ENCODE results near the gene OBP2A. TPM values are rescaled to one million over a fixed set of nuclear protein-coding genes. Genes with fewer than 3 reads are reported as not detected.

OBP2A gene
- total RNA-seq, 4 donors from 2014 or later, result not detected

- TF ChIP-seq, protein P1, sequence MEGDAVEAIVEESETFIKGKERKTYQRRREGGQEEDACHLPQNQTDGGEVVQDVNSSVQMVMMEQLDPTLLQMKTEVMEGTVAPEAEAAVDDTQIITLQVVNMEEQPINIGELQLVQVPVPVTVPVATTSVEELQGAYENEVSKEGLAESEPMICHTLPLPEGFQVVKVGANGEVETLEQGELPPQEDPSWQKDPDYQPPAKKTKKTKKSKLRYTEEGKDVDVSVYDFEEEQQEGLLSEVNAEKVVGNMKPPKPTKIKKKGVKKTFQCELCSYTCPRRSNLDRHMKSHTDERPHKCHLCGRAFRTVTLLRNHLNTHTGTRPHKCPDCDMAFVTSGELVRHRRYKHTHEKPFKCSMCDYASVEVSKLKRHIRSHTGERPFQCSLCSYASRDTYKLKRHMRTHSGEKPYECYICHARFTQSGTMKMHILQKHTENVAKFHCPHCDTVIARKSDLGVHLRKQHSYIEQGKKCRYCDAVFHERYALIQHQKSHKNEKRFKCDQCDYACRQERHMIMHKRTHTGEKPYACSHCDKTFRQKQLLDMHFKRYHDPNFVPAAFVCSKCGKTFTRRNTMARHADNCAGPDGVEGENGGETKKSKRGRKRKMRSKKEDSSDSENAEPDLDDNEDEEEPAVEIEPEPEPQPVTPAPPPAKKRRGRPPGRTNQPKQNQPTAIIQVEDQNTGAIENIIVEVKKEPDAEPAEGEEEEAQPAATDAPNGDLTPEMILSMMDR (IDR thresholded peaks at IDR 0.05), result no peak
- DNase-seq (ENCODE audit: low spot score), result no peak
- no peak for ATAC-seq (ENCODE audit: low FRiP score)
Measured at GRCh38 chr9:135596211-135596610, 50.3 kb downstream of the OBP2A start.

Other genes starting within 250 kb of the OBP2A start
- 10 to 100 TPM in 3 of 4 donors, 1 to 10 TPM in 1; 7.3 to 11.3 (median 10.9) TPM for gene PPP1R26, start 66.3 kb upstream of the OBP2A start, total RNA-seq
- gene MRPS2, start 45.4 kb upstream of the OBP2A start, total RNA-seq, result 10 to 100 TPM; 23.5 to 46.8 (median 34.9) TPM
- not detected for gene LCN1, start 24.7 kb upstream of the OBP2A start, total RNA-seq
- gene PAEP, start 15.6 kb downstream of the OBP2A start, total RNA-seq, result not detected
- not detected for gene GLT6D1, start 93.4 kb downstream of the OBP2A start, total RNA-seq
- 1 to 10 TPM in 1 of 4 donors, not detected in 3; 1.4 TPM for gene LCN9, start 117.2 kb downstream of the OBP2A start, total RNA-seq
- gene SOHLH1, start 153.4 kb downstream of the OBP2A start, total RNA-seq, result not detected
- under 1 TPM in 2 of 4 donors, not detected in 2; 0.24 to 0.95 TPM for gene KCNT1, start 156.1 kb downstream of the OBP2A start, total RNA-seq